ENCODE data around the gene AMT.

DNA sequence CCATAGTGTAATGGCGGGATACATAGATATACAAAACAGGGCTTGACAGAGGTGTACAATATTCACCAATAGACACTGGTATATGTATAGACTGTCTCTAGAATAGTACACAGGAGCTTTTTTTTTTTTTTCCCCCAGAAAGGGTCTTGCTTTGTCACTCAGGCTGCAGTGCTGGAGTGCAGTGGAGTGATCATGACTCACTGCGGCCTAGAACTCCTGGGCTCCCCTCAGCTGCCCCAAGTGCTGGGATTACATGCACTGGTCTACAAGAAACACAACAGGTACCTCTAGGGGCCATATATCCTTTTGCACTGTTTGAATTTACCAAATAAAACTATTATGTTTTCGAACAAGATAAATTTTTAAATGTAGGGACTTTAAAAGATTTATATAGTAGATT lies 22.8 kb downstream of the AMT start:
- TF ChIP-seq CTCF (optimal IDR thresholded peaks at IDR 0.05 in 1 of 3, IDR thresholded peaks at IDR 0.05 in 1 of 3, conservative IDR thresholded peaks at IDR 0.05 in 1 of 3; ENCODE audit: extremely low read depth in 1 of 3, insufficient read depth in 2 of 3, low read length in 3 of 3), result no peak
- no peak for TF ChIP-seq EZH2 (IDR thresholded peaks at IDR 0.05; ENCODE audit: low read length)

Measured in keratinocyte (primary cell).